GM12892 (cell line): ENCODE results near the gene MAML3.

Experiments used
- POLR2A ChIP-seq: IDR thresholded peaks from 2 replicates; pipeline ENCODE4 v1.6.1; 2011; ENCODE audit warnings: low read depth, low read length, control low read depth
- POLR2AphosphoS5 ChIP-seq: IDR thresholded peaks from 2 replicates; pipeline ENCODE4 v1.6.1; 2011; ENCODE audit warnings: low read depth, low read length, control low read depth
- TAF1 ChIP-seq: IDR thresholded peaks from 2 replicates; pipeline ENCODE4 v1.6.1; 2011; ENCODE audit warnings: low read depth, mild to moderate bottlenecking, control low read depth, low read length, borderline replicate concordance

- TF ChIP-seq POLR2A (no peak), POLR2AphosphoS5 (no peak), TAF1 (no peak)
Observed at GRCh38 chr4:139957065-139957464, 196.9 kb downstream of the MAML3 start.
